Medulla oblongata (tissue), 1 donor: ENCODE results near the gene AP1G2.

Experiments used
- DNase-seq: peaks from one replicate; pipeline ENCODE4 v3.0.0-alpha.2; 2015; ENCODE audit errors: extremely low spot score

Gene AP1G2

GRCh38 chr14:23518709-23519108, 48.9 kb downstream of the AP1G2 start:
- no peak for DNase-seq

GRCh38 chr14:23517650-23518326, 49.8 kb downstream of the AP1G2 start:
- DNase-seq = no peak

- DNase-seq = peak; percentile 54
These were observed 53.0 kb downstream of the AP1G2 start for GRCh38 chr14:23514644-23514957.

- peak; percentile 55 for DNase-seq
These were observed 53.6 kb downstream of the AP1G2 start for GRCh38 chr14:23513818-23514643.

- peak; percentile 92 for DNase-seq
These were observed 54.4 kb downstream of the AP1G2 start for GRCh38 chr14:23513005-23513817.

GRCh38 chr14:23512156-23512555, 55.4 kb downstream of the AP1G2 start:
- DNase-seq = peak; percentile 28
